ENCODE measurements around the gene CPED1.

The CPED1 gene

GRCh38 chr7:121020249-121020988, 31.9 kb downstream of the CPED1 start:
- no peaks in the 10 kb centered on the region for H3K79me2 ChIP-seq (ENCODE audit: control insufficient read depth, insufficient read depth, low read length, unreplicated experiment)
- no peaks in the 10 kb centered on the region for H3K27me3 ChIP-seq (ENCODE audit: insufficient read depth, low read length)
- no peak overlapping the region for H2AFZ ChIP-seq (ENCODE audit: low read length, unreplicated experiment)
- H3K27ac ChIP-seq (ENCODE audit: low read depth, low read length): peak overlapping the region; percentile 87
- no peaks in the 10 kb centered on the region for H3K36me3 ChIP-seq (ENCODE audit: insufficient read depth, low read length)
- peaks cover 75% of the 10 kb centered on the region for H3K4me1 ChIP-seq (ENCODE audit: control insufficient read depth, insufficient read depth, low read length, unreplicated experiment)
- no peak overlapping the region for H3K4me3 ChIP-seq (ENCODE audit: low read depth, low read length)

GRCh38 chr7:121020989-121021969, 32.8 kb downstream of the CPED1 start:
- H3K4me3 ChIP-seq (ENCODE audit: low read depth, low read length): no peak overlapping the region
- H3K27me3 ChIP-seq (ENCODE audit: insufficient read depth, low read length): no peaks in the 10 kb centered on the region
- peak overlapping the region; percentile 87 for H3K27ac ChIP-seq (ENCODE audit: low read depth, low read length)
- peaks cover 4% of the 10 kb centered on the region; the same call in 1 of the 2 replicates for H3K36me3 ChIP-seq (ENCODE audit: insufficient read depth, low read length)
- H3K4me1 ChIP-seq (ENCODE audit: control insufficient read depth, insufficient read depth, low read length, unreplicated experiment): peaks cover 72% of the 10 kb centered on the region
- H3K79me2 ChIP-seq (ENCODE audit: control insufficient read depth, insufficient read depth, low read length, unreplicated experiment): no peaks in the 10 kb centered on the region
- no peak overlapping the region for H2AFZ ChIP-seq (ENCODE audit: low read length, unreplicated experiment)

GRCh38 chr7:121023194-121023593, 34.7 kb downstream of the CPED1 start:
- Histone ChIP-seq H3K27me3 (ENCODE audit: insufficient read depth, low read length) (no peaks in the 10 kb centered on the region), H3K79me2 (ENCODE audit: control insufficient read depth, insufficient read depth, low read length, unreplicated experiment) (no peaks in the 10 kb centered on the region), H2AFZ (ENCODE audit: low read length, unreplicated experiment) (no peak overlapping the region), H3K36me3 (ENCODE audit: insufficient read depth, low read length) (peaks cover 4% of the 10 kb centered on the region; the same call in 1 of the 2 replicates), H3K4me3 (ENCODE audit: low read depth, low read length) (no peak overlapping the region), H3K4me1 (ENCODE audit: control insufficient read depth, insufficient read depth, low read length, unreplicated experiment) (peaks cover 59% of the 10 kb centered on the region), H3K27ac (ENCODE audit: low read depth, low read length) (no peak overlapping the region)

DNA sequence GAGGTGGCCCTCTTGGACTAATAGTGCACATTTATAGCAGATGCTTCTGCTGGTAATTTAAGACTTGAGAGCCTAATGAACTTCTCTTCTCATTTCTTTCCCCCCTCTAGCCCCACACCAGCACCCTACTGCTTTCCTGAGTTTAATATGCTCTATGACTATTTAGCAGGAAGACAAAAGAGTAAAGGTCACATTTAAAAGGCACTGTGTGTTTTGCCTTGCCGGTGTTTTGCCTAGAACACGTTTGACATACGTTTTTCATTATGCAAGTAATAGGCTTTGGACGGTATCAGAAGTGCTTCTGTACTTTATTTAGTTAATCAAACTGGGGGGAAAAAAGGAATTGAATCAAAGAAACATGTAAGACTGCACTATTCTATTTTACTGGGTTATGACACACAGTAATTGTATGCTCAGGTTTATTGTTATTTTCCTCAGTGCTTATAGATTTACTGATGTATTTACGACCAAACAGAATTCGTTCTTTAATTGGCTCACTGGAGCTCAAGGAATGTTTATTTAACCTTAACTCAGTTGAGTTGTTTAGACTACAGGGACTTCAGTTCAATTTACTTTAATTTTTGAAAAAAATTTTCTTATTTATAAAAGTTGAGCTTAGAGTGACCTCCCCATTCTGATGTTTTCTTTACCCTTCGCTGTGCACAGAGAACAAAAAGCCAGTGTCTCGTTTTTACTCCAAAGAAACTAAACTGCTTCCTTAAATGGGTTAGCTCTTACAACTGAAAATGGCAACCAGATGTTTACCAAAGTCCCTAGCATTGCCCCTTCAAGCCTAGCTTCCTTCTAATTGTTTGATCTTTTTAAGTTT, 35.4 kb downstream of the CPED1 start:
- Histone ChIP-seq H3K36me3 (ENCODE audit: insufficient read depth, low read length) (peaks cover 4% of the 10 kb centered on the region; the same call in 1 of the 2 replicates), H3K4me3 (ENCODE audit: low read depth, low read length) (peak overlapping the region; percentile 55), H3K27ac (ENCODE audit: low read depth, low read length) (no peak overlapping the region), H3K4me1 (ENCODE audit: control insufficient read depth, insufficient read depth, low read length, unreplicated experiment) (peaks cover 55% of the 10 kb centered on the region), H3K79me2 (ENCODE audit: control insufficient read depth, insufficient read depth, low read length, unreplicated experiment) (no peaks in the 10 kb centered on the region), H3K27me3 (ENCODE audit: insufficient read depth, low read length) (no peaks in the 10 kb centered on the region), H2AFZ (ENCODE audit: low read length, unreplicated experiment) (peak overlapping the region; percentile 68)

DNA sequence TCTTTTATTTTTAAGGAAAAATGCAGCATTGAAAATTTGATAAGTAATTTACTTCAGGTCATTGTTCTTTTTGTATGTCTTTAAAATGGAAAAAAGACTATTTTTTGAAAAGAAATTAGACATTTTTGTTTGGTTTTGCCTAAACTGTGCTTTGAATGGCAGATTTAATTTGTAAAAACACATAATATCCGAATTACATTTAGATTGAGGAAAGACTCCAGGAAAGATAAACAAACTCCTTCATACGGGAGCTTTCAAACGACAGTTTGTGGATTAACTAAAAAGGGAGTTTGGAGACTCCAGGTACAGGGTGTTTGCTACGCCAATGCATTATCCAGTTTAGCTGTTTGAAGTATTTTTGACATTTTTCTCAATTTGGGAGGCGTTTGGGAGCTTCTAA, 36.1 kb downstream of the CPED1 start:
- H2AFZ ChIP-seq (ENCODE audit: low read length, unreplicated experiment): peak overlapping the region; percentile 68
- peaks cover 55% of the 10 kb centered on the region for H3K4me1 ChIP-seq (ENCODE audit: control insufficient read depth, insufficient read depth, low read length, unreplicated experiment)
- peak overlapping the region; percentile 55 for H3K4me3 ChIP-seq (ENCODE audit: low read depth, low read length)
- H3K27ac ChIP-seq (ENCODE audit: low read depth, low read length): no peak overlapping the region
- peaks cover 4% of the 10 kb centered on the region; the same call in 1 of the 2 replicates for H3K36me3 ChIP-seq (ENCODE audit: insufficient read depth, low read length)
- peaks cover 3% of the 10 kb centered on the region for H3K79me2 ChIP-seq (ENCODE audit: control insufficient read depth, insufficient read depth, low read length, unreplicated experiment)
- H3K27me3 ChIP-seq (ENCODE audit: insufficient read depth, low read length): no peaks in the 10 kb centered on the region

- Histone ChIP-seq H3K4me1 (ENCODE audit: control insufficient read depth, insufficient read depth, low read length, unreplicated experiment) (peaks cover 47% of the 10 kb centered on the region), H3K79me2 (ENCODE audit: control insufficient read depth, insufficient read depth, low read length, unreplicated experiment) (peaks cover 3% of the 10 kb centered on the region), H3K4me3 (ENCODE audit: low read depth, low read length) (peak overlapping the region; percentile 22; the same call in 1 of the 2 replicates), H3K36me3 (ENCODE audit: insufficient read depth, low read length) (peaks cover 4% of the 10 kb centered on the region; the same call in 1 of the 2 replicates), H3K27ac (ENCODE audit: low read depth, low read length) (no peak overlapping the region), H2AFZ (ENCODE audit: low read length, unreplicated experiment) (no peak overlapping the region), H3K27me3 (ENCODE audit: insufficient read depth, low read length) (no peaks in the 10 kb centered on the region)
Observed at GRCh38 chr7:121026159-121026558, 37.6 kb downstream of the CPED1 start.

DNA sequence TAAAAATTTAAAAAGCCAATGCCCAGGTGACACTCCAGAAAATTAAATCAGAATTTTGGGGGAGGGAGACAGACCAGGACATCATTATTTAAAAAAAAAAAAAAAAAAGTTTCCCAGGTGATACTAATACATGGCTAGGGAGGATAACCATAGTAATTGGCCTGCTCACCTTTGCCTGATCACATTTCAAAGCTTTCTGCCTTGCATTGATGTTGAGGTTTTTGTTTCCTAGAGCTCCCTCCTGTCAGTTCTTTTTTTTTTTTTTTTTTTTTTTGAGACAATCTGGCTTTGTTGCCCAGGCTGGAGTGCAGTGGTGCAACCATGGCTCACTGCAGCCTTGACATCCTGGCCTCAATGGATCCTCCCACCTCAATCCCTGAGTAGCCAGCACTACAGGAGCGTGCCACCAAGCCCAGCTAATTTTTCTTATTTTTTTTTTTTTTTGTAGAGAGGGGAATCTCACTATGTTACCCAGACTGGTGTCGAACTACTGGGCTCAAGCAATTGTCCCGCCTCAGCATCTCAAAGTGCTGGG, 38.1 kb downstream of the CPED1 start:
- Histone ChIP-seq H3K27me3 (ENCODE audit: insufficient read depth, low read length) (no peaks in the 10 kb centered on the region), H3K27ac (ENCODE audit: low read depth, low read length) (no peak overlapping the region), H3K4me1 (ENCODE audit: control insufficient read depth, insufficient read depth, low read length, unreplicated experiment) (peaks cover 42% of the 10 kb centered on the region), H3K4me3 (ENCODE audit: low read depth, low read length) (no peak overlapping the region), H3K79me2 (ENCODE audit: control insufficient read depth, insufficient read depth, low read length, unreplicated experiment) (peaks cover 3% of the 10 kb centered on the region), H3K36me3 (ENCODE audit: insufficient read depth, low read length) (peaks cover 4% of the 10 kb centered on the region; the same call in 1 of the 2 replicates), H2AFZ (ENCODE audit: low read length, unreplicated experiment) (no peak overlapping the region)

- Histone ChIP-seq H2AFZ (ENCODE audit: low read length, unreplicated experiment) (no peak overlapping the region), H3K27ac (ENCODE audit: low read depth, low read length) (no peak overlapping the region), H3K4me1 (ENCODE audit: control insufficient read depth, insufficient read depth, low read length, unreplicated experiment) (peaks cover 46% of the 10 kb centered on the region), H3K79me2 (ENCODE audit: control insufficient read depth, insufficient read depth, low read length, unreplicated experiment) (peaks cover 3% of the 10 kb centered on the region), H3K36me3 (ENCODE audit: insufficient read depth, low read length) (peaks cover 4% of the 10 kb centered on the region; the same call in 1 of the 2 replicates), H3K27me3 (ENCODE audit: insufficient read depth, low read length) (no peaks in the 10 kb centered on the region), H3K4me3 (ENCODE audit: low read depth, low read length) (peak overlapping the region; percentile 22)
Observed at GRCh38 chr7:121027761-121028669, 39.5 kb downstream of the CPED1 start.

DNA sequence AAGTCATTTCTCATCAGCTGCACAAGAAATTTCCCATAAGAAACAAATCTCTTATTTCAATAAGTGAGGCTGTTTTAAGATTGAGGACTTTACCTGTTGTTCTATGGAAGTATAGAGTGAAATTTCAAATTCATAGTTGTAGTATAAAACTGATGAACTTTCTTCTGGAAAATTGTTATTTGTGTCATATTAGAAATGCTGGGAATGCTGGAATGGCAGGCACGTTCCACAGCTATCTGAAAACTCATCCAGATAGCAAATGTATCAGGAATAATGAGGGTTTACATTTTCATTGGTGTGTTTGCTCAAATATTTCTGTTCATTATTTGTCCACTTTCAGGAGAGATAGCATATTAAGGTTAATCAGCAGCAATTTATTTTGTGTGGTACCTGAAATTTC, 40.8 kb downstream of the CPED1 start:
- peak overlapping the region; percentile 66 for H2AFZ ChIP-seq (ENCODE audit: low read length, unreplicated experiment)
- H3K27me3 ChIP-seq (ENCODE audit: insufficient read depth, low read length): no peaks in the 10 kb centered on the region
- H3K27ac ChIP-seq (ENCODE audit: low read depth, low read length): no peak overlapping the region
- peaks cover 39% of the 10 kb centered on the region for H3K4me1 ChIP-seq (ENCODE audit: control insufficient read depth, insufficient read depth, low read length, unreplicated experiment)
- H3K36me3 ChIP-seq (ENCODE audit: insufficient read depth, low read length): peaks cover 4% of the 10 kb centered on the region; the same call in 1 of the 2 replicates
- peaks cover 3% of the 10 kb centered on the region for H3K79me2 ChIP-seq (ENCODE audit: control insufficient read depth, insufficient read depth, low read length, unreplicated experiment)
- H3K4me3 ChIP-seq (ENCODE audit: low read depth, low read length): peak overlapping the region; percentile 69

Data from ACC112 (cell line).